ENCODE measurements around the gene UBIAD1.

- TF ChIP-seq CTCF (conservative IDR thresholded peaks at IDR 0.05; ENCODE audit: low read length) (no peak), EZH2phosphoT487 (IDR thresholded peaks at IDR 0.05; ENCODE audit: borderline replicate concordance, low read depth, low read length) (no peak)
Observed at GRCh38 chr1:11308699-11309224, 35.8 kb downstream of the UBIAD1 start.

Measured in OCI-LY7 (cell line).